Adipocyte (in vitro differentiated cells): ENCODE measurements around the gene RNF13.

Experiments
- DNase-seq: peaks from one replicate; pipeline ENCODE4 v3.0.0-alpha.2; 2015; ENCODE audit warnings: low read depth
- H3K27me3 ChIP-seq: replicated peaks from 2 replicates; pipeline ENCODE4 v1.7.0; 2013; ENCODE audit warnings: mild to moderate bottlenecking, low read length, moderate library complexity; ENCODE audit not compliant: control insufficient read depth, insufficient read depth
- H3K36me3 ChIP-seq: 2 replicates; pipeline ENCODE4 v1.7.0; 2013; ENCODE audit warnings: low read length, mild to moderate bottlenecking, moderate library complexity; ENCODE audit not compliant: control insufficient read depth, insufficient read depth, severe bottlenecking
- H3K4me1 ChIP-seq: 2 replicates; pipeline ENCODE4 v1.7.0; 2013; ENCODE audit warnings: mild to moderate bottlenecking, low read length, moderate library complexity; ENCODE audit not compliant: control insufficient read depth, insufficient read depth
- H3K4me3 ChIP-seq: 2 replicates; pipeline ENCODE4 v1.7.0; 2013; ENCODE audit warnings: mild to moderate bottlenecking, low read length, moderate library complexity
- H3K9ac ChIP-seq: 2 replicates; pipeline ENCODE4 v1.7.0; 2013; ENCODE audit warnings: mild to moderate bottlenecking, low read length, moderate library complexity
- H3K9me3 ChIP-seq: 2 replicates; pipeline ENCODE4 v1.7.0; 2013; ENCODE audit warnings: mild to moderate bottlenecking, low read length, moderate library complexity; ENCODE audit not compliant: control insufficient read depth

The RNF13 gene

GRCh38 chr3:149957361-149958125 is 144.5 kb downstream of the RNF13 start:
- DNase-seq = no peak
- Histone ChIP-seq H3K9ac (no peak overlapping the region), H3K9me3 (no peaks in the 10 kb centered on the region), H3K36me3 (peaks cover 15% of the 10 kb centered on the region), H3K4me1 (peaks cover 9% of the 10 kb centered on the region), H3K27me3 (no peaks in the 10 kb centered on the region), H3K4me3 (no peak overlapping the region)

DNA sequence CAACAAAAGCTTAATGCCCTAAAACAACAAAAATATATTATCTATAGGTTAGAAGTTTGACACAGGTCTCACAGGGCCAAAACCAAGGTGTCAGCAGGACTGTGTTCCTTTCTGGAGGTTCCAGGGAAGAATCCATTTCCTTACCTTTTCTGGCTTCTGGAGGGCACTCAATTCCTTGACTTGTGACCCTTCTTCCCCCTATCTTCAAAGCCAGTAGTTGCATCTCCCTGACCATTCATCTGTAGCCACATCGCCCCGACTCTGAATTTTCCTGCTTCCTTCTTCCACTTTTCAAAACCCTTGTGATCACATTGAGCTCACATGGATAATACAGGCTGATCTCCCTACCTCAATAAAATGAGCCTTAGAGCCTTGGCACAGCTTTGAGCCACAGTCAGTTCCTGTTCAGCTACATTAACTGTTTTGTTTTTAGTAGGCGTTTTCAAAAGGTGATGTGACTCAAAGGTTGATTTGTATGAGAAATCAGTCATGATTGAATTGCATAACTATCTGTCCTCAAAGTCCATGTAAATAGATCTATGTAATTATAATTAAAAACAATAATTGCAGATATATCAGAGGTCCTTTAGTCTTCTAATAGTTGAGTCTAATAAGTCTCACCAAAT is 145.3 kb downstream of the RNF13 start:
- Histone ChIP-seq H3K9ac (no peak overlapping the region), H3K27me3 (no peaks in the 10 kb centered on the region), H3K9me3 (no peaks in the 10 kb centered on the region), H3K4me1 (peaks cover 13% of the 10 kb centered on the region), H3K4me3 (no peak overlapping the region), H3K36me3 (peaks cover 11% of the 10 kb centered on the region)
- no peak for DNase-seq

GRCh38 chr3:149959443-149959842 is 146.4 kb downstream of the RNF13 start:
- Histone ChIP-seq H3K36me3 (peaks cover 11% of the 10 kb centered on the region), H3K9me3 (no peaks in the 10 kb centered on the region), H3K4me1 (peaks cover 24% of the 10 kb centered on the region), H3K27me3 (no peaks in the 10 kb centered on the region), H3K9ac (no peak overlapping the region), H3K4me3 (no peak overlapping the region)
- DNase-seq = peak; percentile 40

GRCh38 chr3:149963485-149963884 is 150.5 kb downstream of the RNF13 start:
- Histone ChIP-seq H3K4me1 (peaks cover 46% of the 10 kb centered on the region), H3K9ac (no peak overlapping the region), H3K9me3 (no peaks in the 10 kb centered on the region), H3K4me3 (no peak overlapping the region), H3K27me3 (no peaks in the 10 kb centered on the region), H3K36me3 (peaks cover 19% of the 10 kb centered on the region)
- DNase-seq = no peak

GRCh38 chr3:149964291-149964690 is 151.3 kb downstream of the RNF13 start:
- H3K9me3 ChIP-seq = no peaks in the 10 kb centered on the region
- peaks cover 19% of the 10 kb centered on the region for H3K36me3 ChIP-seq
- no peaks in the 10 kb centered on the region for H3K27me3 ChIP-seq
- no peak overlapping the region for H3K9ac ChIP-seq
- no peak overlapping the region for H3K4me3 ChIP-seq
- peak; percentile 56 for DNase-seq
- peaks cover 50% of the 10 kb centered on the region for H3K4me1 ChIP-seq

- Histone ChIP-seq H3K36me3 (peaks cover 12% of the 10 kb centered on the region), H3K27me3 (no peaks in the 10 kb centered on the region), H3K4me3 (no peak overlapping the region), H3K4me1 (peaks cover 48% of the 10 kb centered on the region), H3K9me3 (no peaks in the 10 kb centered on the region), H3K9ac (no peak overlapping the region)
- peak; percentile 69 for DNase-seq
Measured at GRCh38 chr3:149965278-149965677, 152.3 kb downstream of the RNF13 start.

DNA sequence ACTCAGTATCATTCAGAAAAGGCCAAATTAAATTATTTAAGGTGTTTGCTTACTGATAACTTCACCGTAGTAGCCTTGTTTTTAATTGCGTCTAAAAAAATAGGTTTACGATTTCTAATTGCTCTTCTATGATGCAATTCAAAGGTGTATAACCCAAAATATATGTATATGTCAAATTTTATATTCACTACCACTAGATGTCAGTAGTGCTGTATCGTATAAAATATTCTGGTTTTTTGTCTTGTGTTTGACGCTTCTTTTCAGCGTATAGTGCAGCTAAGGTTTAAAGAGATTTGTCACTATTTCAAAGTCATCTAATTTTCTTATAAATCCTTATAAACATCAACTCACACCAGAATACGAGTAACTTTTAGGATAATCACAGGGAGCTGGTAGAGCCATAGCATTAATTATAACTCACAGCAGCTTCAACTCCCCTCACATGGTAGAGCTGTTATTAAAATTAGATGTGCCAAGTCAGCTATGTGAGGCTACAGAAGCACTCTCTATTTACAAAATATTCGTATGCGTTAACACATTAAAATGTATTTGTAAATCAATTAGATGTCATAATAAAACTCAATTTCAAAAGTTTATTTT is 154.2 kb downstream of the RNF13 start:
- Histone ChIP-seq H3K9ac (peak overlapping the region; percentile 18), H3K9me3 (no peaks in the 10 kb centered on the region), H3K36me3 (peaks cover 8% of the 10 kb centered on the region), H3K4me1 (peaks cover 48% of the 10 kb centered on the region), H3K27me3 (no peaks in the 10 kb centered on the region), H3K4me3 (peak overlapping the region; percentile 38)
- peak; percentile 87 for DNase-seq

- peaks cover 46% of the 10 kb centered on the region for H3K4me1 ChIP-seq
- peak overlapping the region; percentile 89 for H3K9ac ChIP-seq
- H3K36me3 ChIP-seq = peaks cover 8% of the 10 kb centered on the region
- H3K27me3 ChIP-seq = no peaks in the 10 kb centered on the region
- H3K4me3 ChIP-seq = peak overlapping the region; percentile 92
- H3K9me3 ChIP-seq = no peaks in the 10 kb centered on the region
- peak; percentile 30 for DNase-seq
Measured at GRCh38 chr3:149968216-149968615, 155.2 kb downstream of the RNF13 start.

DNA sequence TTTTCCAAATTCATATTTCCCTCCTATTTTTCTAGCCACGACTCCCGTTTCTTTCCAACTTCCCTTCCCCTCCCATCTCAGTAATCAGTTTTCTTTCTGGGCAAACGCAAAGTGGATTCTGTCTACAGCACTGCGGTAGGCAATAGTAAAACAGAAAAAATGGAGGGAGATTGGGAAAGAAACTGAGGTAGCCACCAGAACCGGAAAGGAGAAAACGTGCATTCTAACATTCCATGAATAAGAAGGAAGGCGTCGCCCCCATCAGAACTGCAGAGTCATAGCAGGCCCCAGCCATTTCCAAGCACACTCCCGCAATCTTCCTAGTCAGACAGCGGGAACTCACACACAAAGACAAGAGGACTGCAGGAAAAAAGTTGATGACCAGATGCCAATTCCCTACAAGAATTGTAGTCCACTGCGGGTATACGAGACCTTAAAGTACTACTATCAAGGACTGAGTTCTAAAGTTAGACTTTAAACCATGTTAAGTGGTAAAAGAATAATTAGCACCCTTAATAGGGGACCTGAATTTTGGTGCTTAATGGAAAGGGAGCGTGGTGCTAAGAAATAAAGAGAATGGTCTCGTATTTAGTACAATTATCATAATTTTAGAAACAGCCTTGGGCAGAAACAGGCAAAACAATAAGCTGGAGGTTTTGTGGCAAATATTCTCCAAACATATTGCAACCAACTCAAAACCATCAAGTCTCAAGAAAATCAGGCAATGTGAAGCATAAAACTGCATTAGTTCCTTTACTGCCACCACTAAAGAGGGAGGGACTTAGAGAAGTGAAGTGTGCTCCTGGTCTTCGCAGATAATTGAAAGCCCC is 156.3 kb downstream of the RNF13 start:
- Histone ChIP-seq H3K9ac (peak overlapping the region; percentile 89), H3K36me3 (peaks cover 8% of the 10 kb centered on the region), H3K4me3 (peak overlapping the region; percentile 92), H3K9me3 (no peaks in the 10 kb centered on the region), H3K27me3 (no peaks in the 10 kb centered on the region), H3K4me1 (peaks cover 35% of the 10 kb centered on the region)
- peak; percentile 93 for DNase-seq

GRCh38 chr3:149969940-149970715 is 157.1 kb downstream of the RNF13 start:
- peaks cover 8% of the 10 kb centered on the region for H3K36me3 ChIP-seq
- no peaks in the 10 kb centered on the region for H3K9me3 ChIP-seq
- peak overlapping the region; percentile 89 for H3K9ac ChIP-seq
- DNase-seq = peak; percentile 93
- H3K4me1 ChIP-seq = peaks cover 27% of the 10 kb centered on the region
- H3K27me3 ChIP-seq = no peaks in the 10 kb centered on the region
- peak overlapping the region; percentile 92 for H3K4me3 ChIP-seq
